NCI-H524 (cell line): ENCODE data around the gene TSPAN9.

ENCODE experiments used
- DNase-seq, 2 experiments: peaks; one replicate each; lab custom pipeline; 2025; lab: John Stamatoyannopoulos, UW

Gene TSPAN9

GRCh38 chr12:3205742-3206519, 128.8 kb downstream of the TSPAN9 start:
- no peak for DNase-seq

DNA sequence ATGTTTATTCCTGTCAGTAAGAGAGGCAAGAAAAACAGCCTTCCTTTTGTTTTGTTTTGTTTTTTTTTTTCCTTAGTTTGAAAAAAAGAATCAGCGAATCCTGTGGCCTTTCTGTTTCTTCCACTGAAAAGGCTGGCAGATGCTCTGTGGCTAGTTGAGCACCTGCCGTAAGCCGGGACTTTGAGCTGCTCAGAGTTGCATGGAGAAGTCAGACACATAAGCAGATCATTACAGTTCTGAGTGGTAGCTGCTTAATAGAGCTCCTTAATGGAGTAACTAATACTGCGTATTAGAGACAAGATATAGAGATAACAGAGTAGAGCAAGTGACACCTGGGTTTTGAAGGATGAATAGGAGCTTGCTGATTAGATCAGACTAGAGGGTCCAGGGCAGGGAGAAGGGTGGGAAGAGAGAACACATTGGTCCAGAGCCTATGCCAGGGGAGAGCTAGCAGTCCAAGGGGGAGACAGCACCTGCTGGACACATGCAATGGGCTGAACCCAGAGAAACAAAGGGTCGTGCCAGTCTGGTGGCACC, 129.4 kb downstream of the TSPAN9 start:
- peak; percentile 47 to 81 for DNase-seq

DNA sequence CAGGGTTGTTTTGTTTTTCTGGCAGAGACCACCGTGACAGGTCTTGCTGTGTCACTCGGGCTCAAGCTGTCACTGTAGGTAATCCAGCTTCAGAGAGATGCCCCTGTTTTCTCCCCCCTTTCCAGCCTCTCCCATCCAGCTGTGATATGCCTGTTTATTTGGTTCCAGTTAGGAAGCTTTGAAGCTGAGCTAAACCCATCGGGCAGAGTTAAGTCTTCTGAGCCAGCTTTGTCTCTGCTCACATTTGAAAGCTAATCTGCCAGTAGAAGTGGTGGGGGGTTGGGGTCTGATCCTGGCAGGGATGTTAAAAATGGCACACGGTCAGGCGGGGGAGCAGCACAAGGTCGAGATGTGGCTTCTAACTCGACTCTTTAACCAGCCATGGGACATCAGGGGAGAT, 130.0 kb downstream of the TSPAN9 start:
- peak; percentile 45 to 83 for DNase-seq

- DNase-seq = peak in 1 of 2 experiments; percentile 55
These were observed 130.7 kb downstream of the TSPAN9 start for GRCh38 chr12:3207858-3208257.

- peak; percentile 96 to 98 for DNase-seq
These were observed 136.0 kb downstream of the TSPAN9 start for GRCh38 chr12:3213188-3213587.

DNA sequence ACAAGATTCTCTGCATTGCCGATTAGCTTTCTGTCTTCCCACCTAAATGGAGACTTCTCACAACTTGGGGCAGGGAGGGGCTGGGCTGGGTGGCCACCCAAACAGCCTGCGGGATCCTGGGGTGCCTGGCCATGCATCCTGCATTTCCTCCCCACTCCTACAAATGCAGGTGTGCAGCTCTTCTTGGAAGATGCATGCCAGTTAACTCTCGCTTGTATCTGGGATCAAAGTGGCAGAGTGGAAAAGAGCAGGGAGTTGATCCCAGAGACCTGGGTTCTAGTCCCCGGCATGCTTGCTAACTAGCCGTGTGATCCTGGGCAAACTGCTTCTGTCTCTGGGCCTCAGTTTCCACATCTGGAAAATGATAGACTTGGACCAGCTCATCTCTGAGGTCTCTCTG, 136.6 kb downstream of the TSPAN9 start:
- DNase-seq = no peak

GRCh38 chr12:3214526-3215365, 137.6 kb downstream of the TSPAN9 start:
- DNase-seq = peak; percentile 25 to 44

GRCh38 chr12:3215410-3215975, 138.3 kb downstream of the TSPAN9 start:
- DNase-seq = no peak

DNA sequence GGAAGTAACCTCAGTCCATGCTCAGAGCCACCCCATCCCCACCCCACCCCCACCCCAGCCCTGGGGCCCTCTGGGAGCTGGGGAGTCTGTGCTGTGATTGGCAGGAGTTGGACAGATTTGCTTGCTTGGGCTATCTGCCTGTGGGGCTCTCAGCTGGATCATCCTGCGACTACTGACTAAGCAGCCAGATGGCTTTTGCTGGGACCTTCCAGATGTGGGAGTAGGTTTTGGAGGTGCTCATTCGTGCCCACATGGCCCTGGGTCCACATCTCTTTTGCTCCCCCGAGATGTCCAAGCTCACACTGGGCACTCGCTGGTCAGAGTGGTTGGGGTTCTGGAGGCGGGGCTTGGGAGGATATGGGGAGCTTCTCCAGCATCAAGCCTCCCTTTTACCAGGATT, 138.9 kb downstream of the TSPAN9 start:
- no peak for DNase-seq

DNA sequence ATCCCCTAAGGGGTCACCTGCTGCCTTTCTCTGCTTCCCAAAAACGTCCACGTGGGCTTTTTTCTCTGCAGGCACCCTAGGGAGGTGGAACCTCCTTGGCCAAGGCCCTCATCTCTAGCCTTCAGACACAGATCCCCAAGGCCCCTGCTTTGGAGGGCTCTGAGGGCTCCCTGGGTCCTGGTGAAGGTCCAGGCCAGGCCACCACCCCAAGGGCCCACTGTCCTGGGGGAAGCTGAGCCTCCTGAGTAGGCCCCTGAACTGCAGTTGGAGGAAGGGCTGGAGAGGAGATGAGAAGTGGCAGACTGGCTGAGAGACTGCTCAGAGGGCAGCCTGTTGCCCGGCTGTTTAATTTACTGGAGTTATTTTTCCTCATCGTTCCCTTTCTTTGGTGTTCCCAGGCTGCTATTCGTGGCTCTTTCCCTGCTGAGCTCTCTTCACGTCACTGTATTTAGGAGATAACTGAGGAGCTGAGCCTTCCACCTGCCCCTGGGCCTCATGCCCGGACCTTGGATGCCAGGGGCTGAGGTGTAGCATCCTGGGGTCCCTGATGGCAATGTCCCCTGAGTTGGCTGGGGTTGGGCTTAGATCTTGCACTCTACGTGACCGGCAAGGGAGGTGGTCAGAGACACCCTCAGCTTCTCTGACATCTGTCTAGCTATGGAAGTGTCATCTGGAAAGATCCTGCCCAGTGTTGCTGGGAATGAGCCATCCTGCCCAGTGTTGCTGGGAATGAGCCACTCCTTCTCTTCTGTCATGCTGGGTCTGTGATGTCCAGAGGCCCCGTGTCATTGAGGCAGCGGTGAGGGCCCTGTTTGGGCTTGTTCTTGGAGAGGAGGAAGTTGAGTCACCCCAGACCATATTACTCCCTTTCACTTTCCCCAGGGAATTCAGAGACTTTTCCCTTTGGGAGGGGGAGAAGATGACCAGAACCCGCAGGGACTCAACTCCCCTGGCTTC, 139.8 kb downstream of the TSPAN9 start:
- DNase-seq = no peak

DNA sequence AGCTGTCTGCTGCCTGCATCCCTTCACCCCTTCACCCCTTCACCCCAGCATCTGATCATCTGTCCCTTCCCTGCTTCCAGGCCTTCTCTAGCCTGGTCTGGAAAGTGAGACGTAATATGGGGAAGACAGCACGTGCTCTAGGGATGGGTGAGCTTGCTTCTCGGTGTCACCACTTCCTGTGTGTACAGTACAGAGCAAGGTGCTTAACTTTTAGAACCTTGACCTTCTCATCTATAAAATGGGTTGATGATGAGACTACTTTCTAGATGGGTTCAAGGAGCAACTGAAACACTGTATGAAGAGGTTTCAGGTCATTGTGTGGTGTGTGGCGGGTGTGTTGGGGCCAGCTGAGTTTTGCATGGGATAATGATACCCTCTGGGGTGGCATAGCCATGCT, 140.5 kb downstream of the TSPAN9 start:
- no peak for DNase-seq

GRCh38 chr12:3218228-3219171, 141.3 kb downstream of the TSPAN9 start:
- peak; percentile 88 to 94 for DNase-seq

DNA sequence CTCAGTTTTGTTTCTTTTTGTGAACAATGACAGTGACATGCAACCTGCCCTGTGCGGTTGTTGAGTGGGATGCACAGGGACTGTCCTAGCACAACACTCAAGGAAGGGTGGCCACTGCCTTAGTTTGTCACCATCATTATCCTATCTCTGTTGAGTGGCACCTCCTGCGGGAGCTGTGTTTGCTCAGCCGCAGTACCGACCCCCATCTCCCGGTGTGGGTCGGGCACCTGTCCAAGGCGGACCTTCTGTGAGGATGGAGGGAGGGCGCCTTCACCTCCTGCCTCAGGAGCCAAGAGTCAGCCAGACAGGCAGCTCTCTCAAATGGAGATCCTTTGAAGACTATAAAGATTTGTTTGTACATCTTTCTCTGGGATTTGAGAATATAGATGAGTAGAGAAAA, 142.1 kb downstream of the TSPAN9 start:
- peak in 1 of 2 experiments; percentile 52 for DNase-seq

GRCh38 chr12:3220382-3221321, 143.5 kb downstream of the TSPAN9 start:
- no peak for DNase-seq

GRCh38 chr12:3222306-3222705, 145.1 kb downstream of the TSPAN9 start:
- no peak for DNase-seq

GRCh38 chr12:3222979-3223378, 145.8 kb downstream of the TSPAN9 start:
- DNase-seq = no peak

DNA sequence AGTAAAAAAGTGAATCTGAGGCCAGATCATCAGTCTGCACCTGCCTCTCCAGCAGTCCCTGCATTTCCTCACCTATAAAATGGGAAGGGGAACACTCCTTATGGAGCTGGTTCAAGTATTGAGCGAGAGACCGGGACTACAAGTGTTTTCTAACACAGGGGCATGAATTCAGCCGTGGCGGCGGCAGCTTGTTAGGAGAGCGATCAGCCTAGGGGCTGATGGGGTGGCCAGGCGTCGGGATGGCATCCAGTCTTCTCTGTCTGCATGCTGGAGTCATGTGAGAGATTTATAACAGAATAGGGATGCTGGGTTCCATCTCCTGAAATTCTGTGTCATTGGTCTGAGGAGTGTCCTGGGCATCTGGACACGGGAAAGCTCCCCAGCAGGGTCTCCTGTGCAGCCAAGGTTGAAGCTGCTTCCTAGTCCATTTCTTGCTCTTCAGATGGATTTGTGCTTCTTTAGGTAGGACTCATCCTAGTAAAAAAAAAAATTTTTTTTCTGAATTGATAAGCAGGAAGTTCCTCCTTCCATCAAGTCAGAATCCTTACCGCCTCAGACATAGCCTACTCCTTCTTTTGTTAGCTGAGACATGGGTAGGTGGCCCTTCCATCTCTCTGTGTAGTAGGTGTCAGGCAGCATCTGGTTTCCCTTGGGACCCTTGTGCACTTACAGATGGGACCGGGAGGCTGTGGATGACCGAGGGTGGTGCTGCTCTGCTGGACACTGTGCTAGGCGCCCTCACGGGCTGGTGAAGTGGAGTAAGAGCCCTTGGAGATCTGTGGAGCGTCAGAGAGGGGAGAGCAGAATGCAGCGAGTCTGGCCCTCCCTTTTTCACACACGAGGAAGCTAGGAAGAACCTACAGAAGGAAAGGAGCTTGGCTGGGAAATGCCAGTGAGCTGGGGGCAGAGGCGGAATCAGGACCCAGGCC, 146.7 kb downstream of the TSPAN9 start:
- peak; percentile 47 to 56 for DNase-seq

DNA sequence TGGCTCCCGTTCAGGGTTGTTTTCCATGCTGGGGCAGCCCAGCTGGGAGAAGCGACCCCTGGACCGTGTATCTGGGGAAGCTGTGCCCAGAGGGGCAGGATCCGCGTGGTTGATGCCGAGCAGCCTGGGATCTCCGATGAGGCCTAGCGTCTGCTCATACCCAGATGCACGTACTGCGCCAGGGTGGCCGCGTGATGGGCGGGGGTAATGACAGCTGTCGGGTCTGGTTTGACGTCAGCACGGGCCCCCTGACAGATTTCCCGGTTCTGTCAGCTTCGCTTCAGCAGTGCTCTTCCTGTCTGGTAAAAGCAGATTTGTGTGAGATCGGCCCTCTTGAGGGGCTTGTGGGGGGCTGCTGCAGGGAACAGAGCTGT, 147.3 kb downstream of the TSPAN9 start:
- peak; percentile 74 to 91 for DNase-seq
